Prostate gland (tissue), 2 donors: ENCODE results near the gene C16orf74. TPM values are rescaled to one million over a fixed set of nuclear protein-coding genes. Genes with fewer than 3 reads are reported as not detected.
A peak's percentile ranks its signal among the peaks of the same experiment; 100 is the strongest.

ENCODE experiments used
- DNase-seq: peaks from one replicate; pipeline ENCODE4 v3.0.0-alpha.2; 2019; ENCODE audit warnings: low spot score
- H3K27ac ChIP-seq, 2 donors: fragments of 200-600 bp; sonication (generic); 2 replicates each; pipeline ENCODE4 v1.5.1; 2017 to 2019
- H3K27me3 ChIP-seq: fragments of 200-600 bp; sonication (generic); replicated peaks from 2 replicates; pipeline ENCODE4 v1.5.1; 2019; ENCODE audit not compliant: insufficient read depth
- H3K36me3 ChIP-seq, 2 donors: fragments of 200-600 bp; sonication (generic); 1 replicate in 1 of 2; 2 replicates in 1 of 2; pipeline versions ENCODE4 v1.5.1 to v1.8.1; 2017 to 2019
- H3K4me1 ChIP-seq: fragments of 200-600 bp; sonication (generic); replicated peaks from 2 replicates; pipeline ENCODE4 v1.5.1; 2019
- H3K4me3 ChIP-seq, 2 donors: fragments of 200-600 bp; sonication (generic); 2 replicates each; pipeline ENCODE4 v1.5.1; 2017 to 2019
- H3K9me3 ChIP-seq: fragments of 200-600 bp; sonication (generic); 2 replicates; pipeline ENCODE4 v1.5.1; 2017
- POLR2A ChIP-seq: fragments of 450-650 bp; IDR thresholded peaks from one replicate; pipeline ENCODE4 v1.6.1; 2016; ENCODE audit warnings: antibody characterized with exemption, mild to moderate bottlenecking
- POLR2AphosphoS5 ChIP-seq: sonication (generic); formaldehyde crosslinking; IDR thresholded peaks from one replicate; pipeline ENCODE4 v1.6.1; 2017; ENCODE audit warnings: antibody characterized with exemption
- WGBS: methylation state at CpG from one replicate; pipeline ENCODE4 v1.1.5; 2018; 5-methylcytosine and 5-hydroxymethylcytosine counted together
- intact Hi-C: fragments of 100-400 bp; cut with DNase I; formaldehyde crosslinking; loops from one replicate; pipeline ENCODE4 v1.14.2; 2022
- total RNA-seq, 2 donors: library from RNA; depleted of rRNA; stranded (reverse); fragments of >200 nt; gene quantifications; one replicate each; pipeline ENCODE4 v1.1.0, GENCODE V29; 2016
- TF ChIP-seq, protein P1 (sequence below), 4 experiments: fragments of 200-600 bp in 2 of 4; fragments of 450-650 bp in 2 of 4; sonication (generic) in 2 of 4; IDR thresholded peaks; 1 replicate in 3 of 4; 2 replicates in 1 of 4; pipeline ENCODE4 v1.5.1; 2016 to 2019; ENCODE audit warnings: antibody characterized with exemption in 4 of 4, mild to moderate bottlenecking in 2 of 4, moderate library complexity in 2 of 4

The C16orf74 gene
- total RNA-seq, 2 donors from 2014 or later, result 17.4 to 19.3 TPM

- TF ChIP-seq POLR2AphosphoS5 (no peak), POLR2A (no peak)
- TF ChIP-seq, protein P1, sequence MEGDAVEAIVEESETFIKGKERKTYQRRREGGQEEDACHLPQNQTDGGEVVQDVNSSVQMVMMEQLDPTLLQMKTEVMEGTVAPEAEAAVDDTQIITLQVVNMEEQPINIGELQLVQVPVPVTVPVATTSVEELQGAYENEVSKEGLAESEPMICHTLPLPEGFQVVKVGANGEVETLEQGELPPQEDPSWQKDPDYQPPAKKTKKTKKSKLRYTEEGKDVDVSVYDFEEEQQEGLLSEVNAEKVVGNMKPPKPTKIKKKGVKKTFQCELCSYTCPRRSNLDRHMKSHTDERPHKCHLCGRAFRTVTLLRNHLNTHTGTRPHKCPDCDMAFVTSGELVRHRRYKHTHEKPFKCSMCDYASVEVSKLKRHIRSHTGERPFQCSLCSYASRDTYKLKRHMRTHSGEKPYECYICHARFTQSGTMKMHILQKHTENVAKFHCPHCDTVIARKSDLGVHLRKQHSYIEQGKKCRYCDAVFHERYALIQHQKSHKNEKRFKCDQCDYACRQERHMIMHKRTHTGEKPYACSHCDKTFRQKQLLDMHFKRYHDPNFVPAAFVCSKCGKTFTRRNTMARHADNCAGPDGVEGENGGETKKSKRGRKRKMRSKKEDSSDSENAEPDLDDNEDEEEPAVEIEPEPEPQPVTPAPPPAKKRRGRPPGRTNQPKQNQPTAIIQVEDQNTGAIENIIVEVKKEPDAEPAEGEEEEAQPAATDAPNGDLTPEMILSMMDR (IDR thresholded peaks at IDR 0.05), result no peak
- intact Hi-C loops, result loop anchor here (10.0 kb wide), 2 partner anchors 205 to 285 kb away; no protein-coding TSS in a partner anchor
- 74% methylated on average over 43 of the region's 53 CpGs for WGBS
- H3K27ac ChIP-seq, result no peak overlapping the region
- H3K4me1 ChIP-seq, result peaks cover 3% of the 10 kb centered on the region
- H3K9me3 ChIP-seq, result no peaks in the 10 kb centered on the region
- DNase-seq, result no peak
- no peaks in the 10 kb centered on the region for H3K27me3 ChIP-seq
- no peak overlapping the region for H3K4me3 ChIP-seq
- H3K36me3 ChIP-seq, result no peaks in the 10 kb centered on the region
These were observed 40.9 kb downstream of the C16orf74 start for GRCh38 chr16:85709766-85710585.

DNA sequence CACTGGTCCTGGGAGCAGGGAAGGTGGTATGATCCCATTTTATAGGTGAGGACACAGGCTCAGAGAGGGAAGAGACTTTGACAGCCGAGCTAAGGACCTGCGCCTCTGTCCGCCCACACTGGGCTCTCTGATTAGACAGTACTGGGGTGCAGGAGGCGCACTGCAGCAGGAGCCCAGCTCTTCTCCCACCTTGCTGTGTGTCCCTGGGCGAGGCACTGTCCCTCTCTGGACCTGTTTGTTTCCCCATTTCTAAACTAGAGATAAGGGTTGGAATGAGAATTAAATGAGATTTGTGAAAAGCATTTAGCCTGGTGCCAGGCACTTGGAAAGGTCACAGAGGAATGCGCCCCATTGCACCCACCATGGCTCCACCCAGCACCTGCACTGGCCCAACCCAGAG, 42.6 kb downstream of the C16orf74 start:
- no peak overlapping the region for H3K4me3 ChIP-seq
- H3K4me1 ChIP-seq, result peaks cover 3% of the 10 kb centered on the region
- no peaks in the 10 kb centered on the region for H3K9me3 ChIP-seq
- intact Hi-C loops, result no loop called here
- no peak for DNase-seq
- no peak for TF ChIP-seq POLR2A
- TF ChIP-seq, protein P1 (IDR thresholded peaks at IDR 0.05), result no peak
- TF ChIP-seq POLR2AphosphoS5, result no peak
- no peaks in the 10 kb centered on the region for H3K27me3 ChIP-seq
- H3K36me3 ChIP-seq, result no peaks in the 10 kb centered on the region
- H3K27ac ChIP-seq, result no peak overlapping the region
- WGBS, result 91% methylated on average over 6 of the region's 6 CpGs

DNA sequence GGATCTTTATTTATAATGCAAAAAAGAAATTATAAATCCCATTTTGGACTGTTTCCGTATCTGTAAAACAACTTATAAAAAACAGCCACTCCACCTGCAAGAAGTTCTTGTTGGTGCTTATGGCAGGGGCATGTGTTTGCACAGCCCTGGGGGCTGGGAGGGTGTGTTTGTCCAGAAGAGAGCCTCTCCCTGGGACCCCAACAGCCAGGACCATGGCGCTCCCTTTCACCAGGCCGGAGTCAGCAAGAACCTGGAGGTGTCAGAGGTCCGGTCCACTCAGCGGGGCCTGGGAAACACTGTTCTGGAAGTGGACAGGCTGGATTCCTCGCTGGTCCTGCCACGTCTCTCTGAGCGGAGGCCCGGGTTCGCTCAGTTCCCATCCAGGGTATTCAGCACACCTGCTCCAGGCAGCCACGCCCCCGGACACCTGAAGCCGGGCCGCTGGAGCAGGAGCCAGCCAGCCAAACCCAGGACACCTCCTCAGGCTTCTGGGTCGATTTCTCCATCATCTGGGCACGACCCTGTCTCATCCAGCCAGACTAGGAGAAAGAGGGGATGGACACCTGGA, 43.3 kb downstream of the C16orf74 start:
- no peak overlapping the region for H3K27ac ChIP-seq
- H3K27me3 ChIP-seq, result no peaks in the 10 kb centered on the region
- WGBS, result 48% methylated on average over 16 of the region's 16 CpGs
- TF ChIP-seq, protein P1 (IDR thresholded peaks at IDR 0.05), result no peak
- TF ChIP-seq POLR2AphosphoS5, result no peak
- TF ChIP-seq POLR2A, result no peak
- H3K9me3 ChIP-seq, result no peaks in the 10 kb centered on the region
- H3K4me1 ChIP-seq, result peaks cover 3% of the 10 kb centered on the region
- DNase-seq, result peak; percentile 29
- intact Hi-C loops, result no loop called here
- no peak overlapping the region for H3K4me3 ChIP-seq
- no peaks in the 10 kb centered on the region for H3K36me3 ChIP-seq

DNA sequence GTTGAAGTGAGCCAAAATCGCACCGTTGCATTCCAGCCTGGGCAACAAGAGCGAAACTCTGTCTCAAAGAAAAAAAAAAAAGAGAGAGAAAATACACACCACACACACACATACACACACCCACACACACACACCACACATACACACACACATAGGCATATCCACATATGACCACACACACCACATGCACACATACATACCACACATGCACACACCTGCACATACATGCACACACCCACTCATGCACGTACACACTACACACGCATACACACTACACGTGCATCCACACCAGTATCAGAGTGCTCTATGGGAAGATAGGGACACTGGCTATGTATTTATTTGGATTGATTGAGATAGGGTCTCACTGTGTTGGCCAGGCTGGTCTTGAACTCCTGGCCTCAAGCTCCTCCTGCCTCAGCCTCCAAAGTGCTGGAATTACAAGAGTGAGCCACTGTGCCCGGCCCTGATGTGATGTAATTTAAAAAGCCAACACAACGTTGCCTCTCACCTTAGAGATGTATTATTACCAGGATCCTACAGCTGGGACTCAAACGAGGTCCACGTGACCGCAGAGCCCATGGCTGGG, 44.4 kb downstream of the C16orf74 start:
- DNase-seq, result no peak
- peaks cover 3% of the 10 kb centered on the region for H3K4me1 ChIP-seq
- no peaks in the 10 kb centered on the region for H3K36me3 ChIP-seq
- H3K4me3 ChIP-seq, result no peak overlapping the region
- H3K27ac ChIP-seq, result no peak overlapping the region
- no peaks in the 10 kb centered on the region for H3K9me3 ChIP-seq
- WGBS, result 87% methylated on average over 11 of the region's 11 CpGs
- intact Hi-C loops, result no loop called here
- TF ChIP-seq, protein P1 (IDR thresholded peaks at IDR 0.05), result no peak
- TF ChIP-seq POLR2A (no peak), POLR2AphosphoS5 (no peak)
- no peaks in the 10 kb centered on the region for H3K27me3 ChIP-seq
